HUES64 (cell line): ENCODE data around the gene CLINT1.

Source experiments
- H3K27ac ChIP-seq: 2 replicates; pipeline ENCODE4 v1.7.0; 2013; ENCODE audit warnings: low read depth, low read length, inconsistent platforms
- H3K27me3 ChIP-seq: 2 replicates; pipeline ENCODE4 v1.6.1; 2013; ENCODE audit warnings: mild to moderate bottlenecking, low read length; ENCODE audit not compliant: insufficient read depth
- H3K36me3 ChIP-seq: 2 replicates; pipeline ENCODE4 v1.6.1; 2013; ENCODE audit warnings: mild to moderate bottlenecking, low read length; ENCODE audit not compliant: insufficient read depth
- H3K4me1 ChIP-seq: 2 replicates; pipeline ENCODE4 v1.6.1; 2013; ENCODE audit warnings: mild to moderate bottlenecking, low read length, moderate library complexity; ENCODE audit not compliant: insufficient read depth
- H3K4me3 ChIP-seq: 2 replicates; pipeline ENCODE4 v1.5.1; 2013; ENCODE audit warnings: mild to moderate bottlenecking, low read length, moderate library complexity
- H3K9ac ChIP-seq: 2 replicates; pipeline ENCODE4 v1.6.1; 2013; ENCODE audit warnings: mild to moderate bottlenecking, low read depth, low read length
- H3K9me3 ChIP-seq: 2 replicates; pipeline ENCODE4 v1.6.1; 2013; ENCODE audit warnings: low read depth, low read length; ENCODE audit not compliant: insufficient read depth
- WGBS: fragments of 150-250, 120-280 bp; methylation state at CpG from one replicate; pipeline ENCODE4 v1.1.7; 2013; ENCODE audit warnings: missing lambda C conversion rate; 5-methylcytosine and 5-hydroxymethylcytosine counted together

The CLINT1 gene

GRCh38 chr5:157818368-157818767 lies 40.6 kb downstream of the CLINT1 start:
- Histone ChIP-seq H3K4me3 (no peak overlapping the region), H3K9ac (no peak overlapping the region), H3K27me3 (no peaks in the 10 kb centered on the region), H3K36me3 (peaks cover 39% of the 10 kb centered on the region), H3K27ac (no peak overlapping the region), H3K4me1 (peaks cover 18% of the 10 kb centered on the region), H3K9me3 (no peaks in the 10 kb centered on the region)
- whole genome bisulfite sequencing = no CpG with 5 or more reads among the region's 2 CpGs

- Histone ChIP-seq H3K9me3 (no peaks in the 10 kb centered on the region), H3K36me3 (peaks cover 43% of the 10 kb centered on the region), H3K4me1 (peaks cover 18% of the 10 kb centered on the region), H3K27me3 (no peaks in the 10 kb centered on the region), H3K4me3 (no peak overlapping the region), H3K9ac (no peak overlapping the region), H3K27ac (no peak overlapping the region)
- 95% methylated on average over 2 of the region's 2 CpGs for WGBS
Measured at GRCh38 chr5:157817928-157818327, 41.0 kb downstream of the CLINT1 start.

- no peak overlapping the region for H3K4me3 ChIP-seq
- peaks cover 18% of the 10 kb centered on the region for H3K4me1 ChIP-seq
- H3K36me3 ChIP-seq = peaks cover 49% of the 10 kb centered on the region
- no peaks in the 10 kb centered on the region for H3K9me3 ChIP-seq
- no peak overlapping the region for H3K9ac ChIP-seq
- no peak overlapping the region for H3K27ac ChIP-seq
- 93% methylated on average over 5 of the region's 5 CpGs for WGBS
- no peaks in the 10 kb centered on the region for H3K27me3 ChIP-seq
Measured at GRCh38 chr5:157817387-157817702, 41.6 kb downstream of the CLINT1 start.

- Histone ChIP-seq H3K9me3 (no peaks in the 10 kb centered on the region), H3K27ac (no peak overlapping the region), H3K27me3 (no peaks in the 10 kb centered on the region), H3K9ac (no peak overlapping the region), H3K4me1 (peaks cover 18% of the 10 kb centered on the region), H3K4me3 (no peak overlapping the region), H3K36me3 (peaks cover 54% of the 10 kb centered on the region)
- 86% methylated on average over 1 of the region's 1 CpG for WGBS
Measured at GRCh38 chr5:157816682-157817386, 42.1 kb downstream of the CLINT1 start.

GRCh38 chr5:157812086-157812485 lies 46.9 kb downstream of the CLINT1 start:
- Histone ChIP-seq H3K36me3 (peaks cover 97% of the 10 kb centered on the region), H3K9ac (no peak overlapping the region), H3K27ac (no peak overlapping the region), H3K27me3 (no peaks in the 10 kb centered on the region), H3K4me3 (no peak overlapping the region), H3K4me1 (no peaks in the 10 kb centered on the region), H3K9me3 (no peaks in the 10 kb centered on the region)
- 100% methylated on average over 2 of the region's 2 CpGs for WGBS

GRCh38 chr5:157808043-157808442 lies 50.9 kb downstream of the CLINT1 start:
- peaks cover 96% of the 10 kb centered on the region for H3K36me3 ChIP-seq
- H3K4me3 ChIP-seq = no peak overlapping the region
- H3K9ac ChIP-seq = no peak overlapping the region
- no peak overlapping the region for H3K27ac ChIP-seq
- no peaks in the 10 kb centered on the region for H3K27me3 ChIP-seq
- WGBS = 85% methylated on average over 2 of the region's 2 CpGs
- H3K4me1 ChIP-seq = no peaks in the 10 kb centered on the region
- H3K9me3 ChIP-seq = no peaks in the 10 kb centered on the region

GRCh38 chr5:157802736-157803135 lies 56.2 kb downstream of the CLINT1 start:
- Histone ChIP-seq H3K4me3 (no peak overlapping the region), H3K4me1 (no peaks in the 10 kb centered on the region), H3K36me3 (peaks cover 87% of the 10 kb centered on the region), H3K27me3 (no peaks in the 10 kb centered on the region), H3K9ac (no peak overlapping the region), H3K27ac (no peak overlapping the region), H3K9me3 (no peaks in the 10 kb centered on the region)
- 95% methylated on average over 3 of the region's 6 CpGs for WGBS

- Histone ChIP-seq H3K4me3 (no peak overlapping the region), H3K9ac (no peak overlapping the region), H3K27ac (no peak overlapping the region), H3K36me3 (peaks cover 81% of the 10 kb centered on the region), H3K9me3 (no peaks in the 10 kb centered on the region), H3K27me3 (no peaks in the 10 kb centered on the region), H3K4me1 (no peaks in the 10 kb centered on the region)
- no CpG with 5 or more reads among the region's 1 CpG for WGBS
Measured at GRCh38 chr5:157800137-157800536, 58.8 kb downstream of the CLINT1 start.

- no peak overlapping the region for H3K9ac ChIP-seq
- H3K4me1 ChIP-seq = no peaks in the 10 kb centered on the region
- H3K4me3 ChIP-seq = no peak overlapping the region
- peaks cover 81% of the 10 kb centered on the region for H3K36me3 ChIP-seq
- H3K27me3 ChIP-seq = no peaks in the 10 kb centered on the region
- H3K9me3 ChIP-seq = no peaks in the 10 kb centered on the region
- 100% methylated on average over 1 of the region's 1 CpG for WGBS
- H3K27ac ChIP-seq = no peak overlapping the region
Measured at GRCh38 chr5:157799578-157799977, 59.4 kb downstream of the CLINT1 start.

- H3K9me3 ChIP-seq = no peaks in the 10 kb centered on the region
- H3K36me3 ChIP-seq = peaks cover 84% of the 10 kb centered on the region
- H3K27me3 ChIP-seq = no peaks in the 10 kb centered on the region
- H3K9ac ChIP-seq = no peak overlapping the region
- WGBS = 93% methylated on average over 3 of the region's 4 CpGs
- no peak overlapping the region for H3K4me3 ChIP-seq
- no peaks in the 10 kb centered on the region for H3K4me1 ChIP-seq
- no peak overlapping the region for H3K27ac ChIP-seq
Measured at GRCh38 chr5:157793301-157793700, 65.6 kb downstream of the CLINT1 start.

GRCh38 chr5:157785801-157786200 lies 73.1 kb downstream of the CLINT1 start:
- H3K9me3 ChIP-seq = no peaks in the 10 kb centered on the region
- H3K36me3 ChIP-seq = peaks cover 58% of the 10 kb centered on the region
- whole genome bisulfite sequencing = 100% methylated on average over 3 of the region's 3 CpGs
- no peak overlapping the region for H3K27ac ChIP-seq
- H3K27me3 ChIP-seq = no peaks in the 10 kb centered on the region
- 0 out of 2 replicates have a peak, but pooled peaks cover 5% of the 10 kb centered on the region for H3K4me1 ChIP-seq
- H3K4me3 ChIP-seq = no peak overlapping the region
- H3K9ac ChIP-seq = no peak overlapping the region

- Histone ChIP-seq H3K9ac (no peak overlapping the region), H3K4me1 (0 out of 2 replicates have a peak, but pooled peaks cover 5% of the 10 kb centered on the region), H3K4me3 (no peak overlapping the region), H3K27me3 (no peaks in the 10 kb centered on the region), H3K36me3 (no peaks in the 10 kb centered on the region), H3K27ac (no peak overlapping the region), H3K9me3 (no peaks in the 10 kb centered on the region)
- 89% methylated on average over 5 of the region's 6 CpGs for WGBS
Measured at GRCh38 chr5:157779221-157779620, 79.7 kb downstream of the CLINT1 start.
